ENCODE results near the gene EPHA2.

- TF ChIP-seq CSDC2 (CRISPR knock-in tag; IDR thresholded peaks at IDR 0.05) (no peak), PATZ1 (CRISPR knock-in tag; IDR thresholded peaks at IDR 0.05; ENCODE audit: borderline replicate concordance) (no peak), ZNF565 (CRISPR knock-in tag; conservative IDR thresholded peaks at IDR 0.05; ENCODE audit: low read depth) (no peak)
Measured at GRCh38 chr1:16128338-16128741, 27.5 kb downstream of the EPHA2 start.

Data from SK-N-SH treated with all-trans-retinoic acid at 6 μM for 48 hours (cell line).